DMS153 (cell line): ENCODE results near the gene FAP.
A peak's percentile ranks its signal among the peaks of the same experiment; 100 is the strongest.

ENCODE experiments used
- DNase-seq: peaks from one replicate; lab custom pipeline; 2025; lab: John Stamatoyannopoulos, UW

Gene FAP

GRCh38 chr2:162242586-162243280 is 512 bp downstream of the FAP start:
- DNase-seq: no peak

- no peak for DNase-seq
Observed at GRCh38 chr2:162241571-162241970, 1.7 kb downstream of the FAP start.

- DNase-seq: no peak
Observed at GRCh38 chr2:162234620-162235462, 8.4 kb downstream of the FAP start.

GRCh38 chr2:162233197-162233596 is 10.0 kb downstream of the FAP start:
- DNase-seq: no peak

- DNase-seq: no peak
Observed at GRCh38 chr2:162232671-162233070, 10.6 kb downstream of the FAP start.

DNA sequence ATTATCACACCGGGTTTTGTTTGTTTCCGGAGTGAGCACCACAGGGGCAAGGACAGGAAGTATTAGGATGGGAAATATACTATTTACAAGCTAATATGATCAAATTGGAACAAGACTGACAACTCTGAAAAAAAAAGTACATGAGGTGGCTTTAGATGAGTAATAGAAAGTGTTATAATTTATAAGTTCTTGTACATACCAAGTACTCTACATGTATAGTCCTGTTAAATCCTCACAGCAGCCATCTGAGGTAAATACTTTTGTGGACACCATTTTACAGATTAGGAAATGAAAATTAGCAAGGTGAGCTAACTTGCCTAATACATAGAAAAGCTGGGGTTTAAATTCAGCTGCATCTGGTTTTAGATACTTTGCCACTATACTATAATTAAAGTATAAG is 11.2 kb downstream of the FAP start:
- no peak for DNase-seq

DNA sequence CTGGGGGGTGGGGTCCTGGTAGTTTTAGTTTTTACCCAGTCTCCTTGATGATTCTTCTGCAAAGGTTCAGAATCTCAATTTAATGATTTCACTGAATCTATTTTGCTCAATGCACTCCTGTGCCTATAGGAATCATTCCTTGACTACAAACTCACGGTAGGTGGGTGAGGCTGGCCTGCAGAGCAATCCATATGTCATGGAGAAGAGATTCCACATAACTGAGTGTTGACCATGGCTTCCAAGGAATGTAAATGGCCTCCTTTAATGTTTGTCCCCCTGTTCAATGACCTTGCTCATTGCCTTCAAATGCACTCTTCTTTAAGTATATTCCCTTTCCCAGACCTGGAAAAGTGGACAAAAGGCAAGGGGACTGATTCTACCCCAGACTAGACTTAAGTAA is 12.5 kb downstream of the FAP start:
- DNase-seq: no peak

DNA sequence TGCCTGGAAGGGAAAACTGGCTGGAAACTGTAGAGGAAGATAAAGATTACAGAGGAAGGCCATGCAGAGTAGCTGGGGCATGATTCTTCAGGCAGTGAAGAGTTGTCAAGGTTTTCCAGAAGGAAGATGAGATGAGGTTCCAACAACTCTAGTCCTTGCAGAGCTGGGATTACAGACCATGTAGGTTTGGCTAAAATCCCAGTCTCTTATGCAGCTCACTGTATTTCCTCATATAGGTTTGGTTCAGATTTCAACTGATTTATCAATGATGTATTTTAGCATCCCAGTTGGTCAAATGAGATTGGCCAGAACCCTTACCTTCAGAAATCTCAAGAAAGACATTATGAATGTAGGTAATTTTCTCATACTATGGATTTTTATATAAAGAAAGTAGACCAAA is 16.4 kb downstream of the FAP start:
- DNase-seq: no peak

DNA sequence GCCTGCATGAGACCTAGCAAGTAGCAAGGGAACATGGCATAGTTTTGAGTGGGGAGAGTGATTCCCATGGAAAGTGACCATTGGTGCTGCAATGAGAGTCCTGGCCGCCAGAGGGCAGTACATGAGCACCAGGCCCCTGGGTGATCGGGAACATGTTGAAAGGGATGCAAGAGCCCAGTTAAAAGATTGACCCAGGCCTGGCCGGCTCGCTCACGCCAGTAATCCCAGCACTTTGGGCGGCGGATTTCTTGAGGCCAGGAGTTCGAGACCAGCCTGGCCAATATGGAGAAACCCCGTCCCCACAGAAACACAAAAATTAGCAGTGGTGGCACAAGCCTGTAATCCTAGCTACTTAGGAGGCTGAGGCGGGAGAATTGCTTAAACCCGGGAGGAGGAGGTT is 22.2 kb downstream of the FAP start:
- DNase-seq: no peak

- DNase-seq: no peak
Observed at GRCh38 chr2:162220368-162220767, 22.9 kb downstream of the FAP start.

- no peak for DNase-seq
Observed at GRCh38 chr2:162219426-162219825, 23.8 kb downstream of the FAP start.

- DNase-seq: no peak
Observed at GRCh38 chr2:162217598-162217997, 25.6 kb downstream of the FAP start.

GRCh38 chr2:162215162-162215561 is 28.1 kb downstream of the FAP start:
- no peak for DNase-seq

- no peak for DNase-seq
Observed at GRCh38 chr2:162212366-162212765, 30.9 kb downstream of the FAP start.

DNA sequence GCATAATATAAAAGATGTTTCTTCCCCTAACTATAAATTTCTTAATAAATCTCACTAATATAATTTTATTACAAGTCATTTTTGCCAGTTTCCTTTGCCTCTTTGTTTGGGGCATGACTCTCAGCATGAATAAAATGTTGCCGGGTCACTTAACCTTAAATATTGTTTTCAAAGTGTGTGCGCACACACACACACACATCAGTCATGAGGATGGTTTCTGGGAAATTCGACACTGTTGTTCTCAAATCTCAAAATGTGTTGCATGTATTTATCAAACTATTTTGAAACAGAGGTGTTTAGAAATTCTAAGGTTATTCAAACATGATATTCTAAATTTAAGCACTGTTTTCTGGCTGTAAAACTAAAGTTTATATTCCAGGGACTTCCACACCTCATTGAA is 31.5 kb downstream of the FAP start:
- no peak for DNase-seq

- DNase-seq: no peak
Observed at GRCh38 chr2:162210385-162210784, 32.9 kb downstream of the FAP start.

- no peak for DNase-seq
Observed at GRCh38 chr2:162202203-162202602, 41.0 kb downstream of the FAP start.

DNA sequence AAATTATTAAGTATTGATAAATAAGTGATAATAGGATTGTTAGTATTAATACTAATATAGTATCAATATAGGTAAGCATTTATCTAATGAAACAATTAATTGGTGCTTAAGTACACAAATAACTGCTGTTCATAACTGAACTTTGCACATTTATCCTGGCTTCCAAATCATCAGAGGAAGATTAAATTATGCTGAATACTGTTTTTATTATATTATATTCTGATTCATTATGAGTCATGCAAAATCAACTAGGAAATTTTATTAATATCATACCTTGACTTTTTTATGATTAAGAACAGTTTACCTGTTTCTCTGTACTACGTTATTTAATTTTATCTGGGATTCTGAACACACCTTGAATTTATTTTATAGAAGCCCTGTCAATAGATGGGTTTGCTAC is 42.6 kb downstream of the FAP start:
- no peak for DNase-seq

- peak; percentile 9 for DNase-seq
Observed at GRCh38 chr2:162199913-162200312, 43.3 kb downstream of the FAP start.

DNA sequence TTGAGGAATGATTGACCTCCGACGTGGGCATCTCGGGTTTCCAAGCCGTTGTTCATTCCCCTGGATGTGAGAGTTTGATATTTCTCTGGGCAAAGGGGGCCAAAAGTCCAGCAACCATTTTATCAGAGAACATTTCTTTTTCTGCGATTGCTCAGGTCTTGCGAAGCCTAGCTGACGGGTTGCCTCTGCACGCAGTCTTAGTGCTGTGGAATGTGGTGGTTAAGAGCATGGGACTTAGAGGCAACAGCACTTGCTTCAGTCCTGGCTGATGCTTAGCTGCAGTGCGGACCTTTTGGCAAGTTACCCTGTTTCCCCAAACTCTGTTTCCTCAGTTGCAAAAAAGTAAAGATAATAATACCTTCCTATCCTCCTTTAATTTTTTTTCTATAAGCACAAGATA is 45.0 kb downstream of the FAP start:
- no peak for DNase-seq

GRCh38 chr2:162197069-162197825 is 46.0 kb downstream of the FAP start:
- no peak for DNase-seq

DNA sequence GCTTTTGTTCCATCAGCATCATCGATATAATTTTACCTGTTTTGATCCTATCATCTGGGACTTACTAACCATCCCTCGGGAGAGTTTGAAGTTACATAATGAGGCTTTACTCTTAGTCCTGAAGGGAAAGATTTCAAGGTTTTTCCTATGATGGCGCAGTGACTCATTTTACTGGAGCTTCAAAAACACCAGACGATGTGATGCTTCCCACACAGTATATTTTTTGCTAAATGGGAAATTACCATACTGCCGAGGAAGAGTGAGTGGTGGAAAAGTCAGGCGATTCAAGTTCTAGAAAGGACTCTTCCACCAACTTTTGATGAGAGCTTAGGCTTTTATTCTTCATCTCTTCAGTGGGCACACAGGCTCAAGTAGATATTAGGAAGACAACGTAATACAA is 46.6 kb downstream of the FAP start:
- DNase-seq: no peak

- no peak for DNase-seq
Observed at GRCh38 chr2:162188451-162188850, 54.8 kb downstream of the FAP start.
